Esophagus mucosa (tissue), 1 donor: ENCODE data around the gene OVCA2. TPM values are rescaled to one million over a fixed set of nuclear protein-coding genes. Genes with fewer than 3 reads are reported as not detected.

ENCODE experiments used
- ATAC-seq: fragments of 200-7000 bp; cut with Tn5 transposase; one replicate; pipeline ENCODE4 v1.9.1; 2020
- total RNA-seq: library from RNA; stranded (reverse); gene quantifications from one replicate; pipeline ENCODE4 v1.2.4, GENCODE V29; 2023
- donor health status: DM: yes; HTN: yes; CAD: no.

OVCA2 gene
- total RNA-seq, 1 donor from 2014 or later = 32.3 TPM

GRCh38 chr17:2015314-2015713 lies 26.5 kb upstream of the OVCA2 start:
- ATAC-seq = no peak

- peak; percentile 10 for ATAC-seq
Measured at GRCh38 chr17:2016494-2016893, 25.3 kb upstream of the OVCA2 start.

GRCh38 chr17:2017274-2017941 lies 24.4 kb upstream of the OVCA2 start:
- peak; percentile 11 for ATAC-seq

DNA sequence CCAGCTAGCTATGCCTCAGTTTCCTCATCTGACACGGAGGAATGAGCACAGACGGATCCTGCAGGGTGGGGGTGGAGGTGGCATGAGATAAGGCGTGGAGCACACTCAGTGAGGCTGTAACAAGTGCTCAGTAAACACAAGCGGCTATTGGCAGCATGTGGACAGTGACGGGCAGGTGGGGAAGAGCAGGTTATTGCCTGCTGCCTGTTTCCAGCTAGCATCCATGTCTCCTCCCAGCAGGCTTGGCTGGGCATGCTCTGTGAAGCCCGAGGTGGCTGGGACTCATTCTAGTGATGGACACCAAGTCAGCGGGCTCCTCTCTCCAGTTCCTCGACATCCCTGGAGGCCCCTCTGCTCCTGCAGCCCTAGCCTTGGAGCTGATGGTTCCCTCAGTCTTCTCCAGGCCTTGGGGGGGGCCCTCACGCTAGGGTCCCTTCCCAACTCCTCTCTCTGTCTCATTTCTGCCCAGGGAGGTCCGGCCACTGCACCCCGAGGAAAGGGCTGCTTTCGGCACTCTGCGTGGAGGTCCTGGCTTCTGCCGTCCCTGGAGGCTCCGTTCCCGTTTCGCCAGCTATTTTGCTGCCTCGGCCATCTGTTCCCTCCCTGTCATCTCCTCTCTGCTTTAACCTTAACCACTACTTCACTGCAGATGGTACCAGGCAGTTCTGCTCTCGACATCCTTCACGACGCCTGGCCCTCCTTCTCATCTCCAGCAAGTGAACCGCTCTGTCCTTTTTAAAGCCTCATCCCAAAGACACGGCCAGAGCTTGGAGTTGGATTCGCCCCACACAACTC lies 22.9 kb upstream of the OVCA2 start:
- no peak for ATAC-seq

DNA sequence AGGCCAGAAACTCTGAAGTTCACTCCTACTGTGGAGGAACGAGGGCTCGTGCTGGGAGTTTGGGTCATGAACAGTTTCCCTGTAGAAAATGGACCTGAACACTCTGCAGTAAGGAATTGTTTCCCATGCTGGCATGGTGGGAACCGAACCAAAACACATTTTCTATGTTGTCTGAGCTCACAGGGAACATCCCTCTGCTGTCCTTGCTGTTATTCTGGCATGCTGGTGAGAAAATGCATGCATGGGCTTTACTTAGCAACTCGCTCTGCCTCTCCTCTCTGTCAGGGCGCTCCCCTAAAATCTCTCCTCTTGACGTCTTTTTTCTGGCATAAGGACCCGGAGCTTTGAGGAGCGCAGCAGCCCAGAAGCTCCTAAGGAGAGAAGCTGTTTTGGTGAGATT lies 22.1 kb upstream of the OVCA2 start:
- ATAC-seq = no peak

- no peak for ATAC-seq
Measured at GRCh38 chr17:2020721-2021120, 21.1 kb upstream of the OVCA2 start.

DNA sequence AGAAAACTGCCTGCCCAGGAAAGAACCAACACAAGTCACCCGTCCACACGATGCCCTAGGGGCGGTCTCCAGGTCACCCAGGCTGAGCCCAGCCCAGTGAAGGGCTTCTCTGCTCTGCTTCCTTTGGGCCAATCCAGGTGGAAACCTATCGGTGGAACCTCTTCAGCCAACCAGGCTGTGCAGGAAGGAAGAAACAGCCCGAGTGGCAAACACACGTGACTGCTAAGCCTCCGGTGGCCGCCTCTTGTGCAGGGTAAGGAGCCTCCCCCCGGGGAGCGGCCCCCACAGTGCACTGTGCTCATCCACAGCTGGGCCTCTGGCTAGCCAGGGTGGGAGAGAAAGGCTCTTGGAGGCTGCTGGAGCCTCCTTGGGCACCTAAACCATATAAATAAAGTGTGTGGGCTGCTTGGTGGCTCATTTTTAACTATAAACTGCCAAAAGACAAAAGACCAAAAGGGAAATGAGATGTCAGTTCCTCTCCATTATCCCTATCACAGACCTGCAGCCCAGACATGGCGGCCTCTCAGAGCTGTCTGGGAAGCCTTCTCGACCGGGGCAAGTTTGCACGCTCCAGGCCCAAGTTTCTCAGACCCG lies 19.1 kb upstream of the OVCA2 start:
- no peak for ATAC-seq

DNA sequence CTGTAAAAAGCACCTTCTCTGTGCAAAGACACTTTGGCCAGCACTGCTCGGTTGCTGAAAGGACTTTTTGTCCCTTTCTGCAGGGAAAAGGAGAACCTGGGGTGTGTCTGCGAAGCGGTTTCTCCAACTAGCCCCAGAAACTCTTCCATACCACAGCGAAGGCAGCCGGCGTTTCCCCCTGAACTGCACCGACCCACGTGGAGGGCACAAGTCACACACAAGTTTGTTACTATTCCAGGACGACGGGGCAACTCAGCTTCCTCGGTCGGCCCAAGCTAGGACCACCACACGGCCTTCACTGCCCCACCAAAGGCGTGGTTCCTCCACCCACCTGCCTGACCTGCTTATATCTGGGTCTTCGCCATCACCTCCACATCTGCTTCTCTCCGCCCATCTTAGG lies 18.6 kb upstream of the OVCA2 start:
- ATAC-seq = no peak

DNA sequence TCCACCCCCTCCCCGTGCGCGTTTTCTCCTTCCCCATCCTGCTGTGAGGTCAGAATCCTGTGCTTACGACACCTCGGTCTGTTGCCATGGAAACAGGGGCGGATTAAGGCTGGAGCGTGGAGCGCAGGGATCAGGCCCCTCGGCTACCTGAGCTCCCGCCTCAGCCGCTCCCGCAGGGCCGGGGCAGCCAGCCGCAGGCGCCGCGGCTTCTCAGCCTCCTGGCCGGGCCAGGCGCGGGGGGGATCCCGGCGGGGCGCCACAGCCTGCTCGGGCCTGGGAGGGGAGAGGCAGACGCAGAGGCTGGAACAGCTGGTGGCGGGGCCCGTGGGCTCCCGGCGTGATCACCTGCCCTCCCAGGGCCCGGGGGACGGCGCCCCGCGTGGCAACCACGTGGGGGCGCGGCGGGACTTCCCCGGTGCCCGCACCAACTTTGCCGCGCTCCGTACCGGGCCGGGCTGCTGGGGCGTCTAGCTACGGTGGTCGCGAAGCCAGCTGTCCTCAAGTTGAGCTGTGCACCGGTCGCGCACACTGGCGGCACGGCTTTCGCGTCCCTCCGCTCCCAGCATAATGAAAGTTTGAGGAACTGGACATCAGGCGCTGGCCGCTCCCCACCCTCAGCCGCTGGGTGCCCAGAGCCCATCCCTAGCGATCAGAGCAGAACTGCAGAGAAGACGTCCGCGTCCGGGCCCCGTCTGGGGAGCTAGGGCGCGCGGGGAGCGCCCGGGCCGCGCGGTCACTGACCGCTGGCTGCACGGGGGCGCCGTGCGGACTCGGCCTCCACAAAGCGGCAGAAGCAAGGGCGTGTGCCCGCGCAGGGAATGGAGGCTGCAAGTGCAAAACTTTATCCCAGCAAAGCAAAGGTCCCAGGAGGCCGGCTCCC lies 17.9 kb upstream of the OVCA2 start:
- peak; percentile 16 for ATAC-seq

DNA sequence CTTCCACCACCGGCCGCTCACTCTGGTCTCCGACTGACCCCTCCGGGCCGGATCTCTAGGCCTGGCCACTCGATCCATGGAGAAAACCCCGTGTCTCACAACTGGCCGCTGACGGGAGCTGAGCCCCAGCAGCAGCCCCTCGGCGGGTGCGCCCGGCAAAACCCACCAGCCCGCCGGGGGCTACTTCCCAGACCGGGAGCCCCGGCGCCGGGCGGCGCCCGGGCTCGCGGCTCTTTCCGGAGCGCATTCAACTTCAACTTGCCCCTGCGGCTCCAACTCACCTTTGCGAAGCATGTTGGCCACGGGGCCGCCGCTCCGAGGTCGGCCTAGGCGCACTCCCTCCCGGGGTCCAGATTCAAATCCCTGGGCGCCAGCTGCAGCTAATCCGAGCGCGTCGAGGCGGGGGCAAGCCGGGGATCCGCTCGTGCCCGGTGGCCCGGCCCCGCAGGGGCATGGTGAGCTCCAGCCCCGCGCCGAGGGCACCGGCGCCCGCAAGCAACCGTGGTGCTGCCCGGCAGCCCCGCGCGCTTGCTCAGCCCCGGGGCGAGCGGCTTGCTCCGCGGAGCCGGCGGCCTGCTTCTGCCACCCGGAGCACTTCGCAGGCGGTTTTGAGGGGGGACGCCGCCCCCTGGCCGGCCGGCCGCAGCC lies 17.1 kb upstream of the OVCA2 start:
- peak; percentile 2 for ATAC-seq

GRCh38 chr17:2025220-2025621 lies 16.6 kb upstream of the OVCA2 start, which contains the start of gene RTN4RL1:
Gene RTN4RL1, minus strand, starts transcription at chr17:2025334. Its CDS starts 469 bp downstream, at chr17:2024865.
- ATAC-seq = peak; percentile 51

GRCh38 chr17:2025622-2026309 lies 16.1 kb upstream of the OVCA2 start:
- peak; percentile 25 for ATAC-seq

GRCh38 chr17:2027528-2028233 lies 14.1 kb upstream of the OVCA2 start:
- ATAC-seq = no peak

GRCh38 chr17:2028234-2028614 lies 13.6 kb upstream of the OVCA2 start:
- no peak for ATAC-seq

- no peak for ATAC-seq
Measured at GRCh38 chr17:2028737-2029136, 13.1 kb upstream of the OVCA2 start.

DNA sequence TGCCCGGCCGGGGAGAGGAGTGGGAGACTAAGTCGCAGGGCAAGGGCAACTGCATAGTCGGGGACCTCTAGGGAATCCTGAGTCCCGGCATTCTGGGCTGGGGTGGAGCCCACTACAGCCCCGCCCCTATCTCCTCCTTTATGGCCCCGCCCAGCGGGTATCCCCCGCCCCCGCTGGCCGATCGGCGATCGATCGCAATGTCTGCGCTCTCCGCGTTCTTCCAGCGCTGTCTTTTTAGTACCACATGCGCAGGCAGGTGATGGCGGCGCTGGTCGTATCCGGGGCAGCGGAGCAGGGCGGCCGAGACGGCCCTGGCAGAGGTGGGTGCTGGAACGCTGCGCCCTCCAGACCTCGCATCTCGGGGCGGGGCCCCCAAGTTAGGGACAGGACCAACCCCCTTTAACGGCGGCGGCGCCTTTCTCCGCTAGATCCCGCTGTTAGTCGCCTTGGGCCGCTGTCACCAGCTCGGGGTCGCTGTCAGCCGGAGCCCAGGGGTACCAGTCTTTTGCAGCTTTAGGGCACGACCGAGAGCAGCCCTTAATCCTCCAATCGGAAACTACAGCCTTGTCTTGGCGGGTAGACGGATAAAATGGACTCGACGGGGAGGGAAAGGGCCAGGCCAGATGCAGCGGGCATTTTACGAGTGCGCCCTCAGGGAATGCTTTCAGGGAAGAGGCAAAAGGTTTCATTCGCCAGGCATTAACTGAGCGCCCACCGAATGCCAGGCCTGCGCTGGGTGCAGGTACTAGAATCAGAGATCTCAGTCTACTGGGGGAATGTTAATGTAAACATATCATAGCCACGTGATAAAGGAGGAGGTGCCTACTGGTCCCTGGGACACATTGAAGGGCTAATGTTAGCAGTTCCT lies 11.7 kb upstream of the OVCA2 start, which contains the start of gene DPH1:
Gene DPH1 (plus strand): TSS at position 243 of the 868 bp plus-strand sequence. CDS start 17 bp downstream, at position 260.
- ATAC-seq = peak; percentile 86

DNA sequence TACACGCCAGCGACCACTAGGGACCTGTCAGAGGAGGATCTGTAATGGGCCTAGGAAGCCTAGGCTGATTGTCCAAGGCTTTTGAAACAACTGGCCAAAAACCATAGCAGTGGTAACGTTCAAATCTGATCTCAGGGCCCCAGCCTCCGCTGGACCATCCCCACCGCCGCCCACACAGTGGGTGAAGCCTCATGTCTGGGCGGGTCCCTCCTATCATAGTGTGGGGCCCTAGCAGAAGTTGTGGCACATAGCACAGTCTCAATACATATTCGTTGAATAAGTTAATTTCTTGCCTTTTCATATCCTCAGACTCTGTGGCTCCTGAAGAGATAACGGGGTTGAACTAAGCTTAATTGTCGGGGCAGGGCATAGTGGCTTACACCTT lies 11.1 kb upstream of the OVCA2 start:
- ATAC-seq = peak; percentile 3

DNA sequence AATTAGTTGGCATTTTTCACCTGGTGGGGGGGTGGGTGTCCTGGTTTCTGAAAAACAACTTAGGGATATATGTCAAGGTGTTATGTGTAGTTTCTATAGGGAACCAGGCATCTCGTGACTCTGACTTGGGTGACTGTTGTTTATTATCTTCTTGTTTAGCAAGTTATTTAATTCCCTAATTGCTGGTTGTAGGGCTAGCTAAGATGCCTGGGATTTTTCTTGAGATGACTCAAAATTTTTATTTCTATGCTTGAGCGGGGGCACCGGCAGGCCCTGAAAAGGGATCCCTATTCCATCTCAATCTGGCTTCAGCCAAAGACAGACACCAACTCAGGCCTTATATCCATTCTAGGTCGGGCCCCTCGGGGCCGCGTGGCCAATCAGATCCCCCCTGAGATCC lies 8.7 kb upstream of the OVCA2 start:
- ATAC-seq = no peak

DNA sequence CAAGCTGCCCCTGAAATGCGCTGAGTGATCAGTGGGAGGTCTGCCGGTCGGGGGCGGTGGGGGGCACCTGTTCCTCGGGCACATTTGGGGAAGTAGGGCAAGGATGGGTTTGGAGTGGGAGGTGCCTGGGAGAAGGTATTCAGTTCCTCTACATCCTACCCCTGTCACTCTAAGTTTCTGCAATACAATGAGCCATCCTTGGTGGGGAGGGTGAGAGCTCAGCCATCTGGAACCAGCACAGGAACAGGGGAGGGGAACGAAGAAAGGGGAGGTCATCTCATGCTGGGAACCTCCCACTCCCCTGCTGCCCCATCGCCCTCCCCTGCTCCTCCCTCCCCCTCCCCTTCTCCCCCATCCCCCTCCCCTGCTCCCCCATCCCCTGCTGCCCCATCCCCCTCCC lies 7.7 kb upstream of the OVCA2 start:
- no peak for ATAC-seq
